ENCODE data around the gene ATXN1.

DNA sequence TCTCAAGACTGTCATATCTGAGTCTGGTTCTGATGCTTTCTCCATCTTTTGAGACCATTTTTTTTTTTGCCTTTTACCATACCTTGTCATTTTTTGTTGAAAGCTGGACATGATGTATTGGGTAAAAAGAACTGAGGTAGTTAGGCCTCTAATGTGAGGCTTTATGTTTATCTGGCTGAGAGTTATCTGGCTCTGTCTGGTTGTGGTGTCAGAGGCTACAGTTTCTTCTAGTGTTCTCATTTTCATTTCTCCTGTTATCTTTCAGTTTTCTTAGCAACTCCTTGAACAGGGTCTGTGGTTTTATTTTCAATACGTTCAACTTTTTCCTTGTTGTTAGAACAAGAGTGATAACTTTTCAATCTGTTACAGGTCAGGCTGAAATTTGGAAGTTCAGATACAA lies 49.2 kb upstream of the ATXN1 start:
- TF ChIP-seq, protein P1, sequence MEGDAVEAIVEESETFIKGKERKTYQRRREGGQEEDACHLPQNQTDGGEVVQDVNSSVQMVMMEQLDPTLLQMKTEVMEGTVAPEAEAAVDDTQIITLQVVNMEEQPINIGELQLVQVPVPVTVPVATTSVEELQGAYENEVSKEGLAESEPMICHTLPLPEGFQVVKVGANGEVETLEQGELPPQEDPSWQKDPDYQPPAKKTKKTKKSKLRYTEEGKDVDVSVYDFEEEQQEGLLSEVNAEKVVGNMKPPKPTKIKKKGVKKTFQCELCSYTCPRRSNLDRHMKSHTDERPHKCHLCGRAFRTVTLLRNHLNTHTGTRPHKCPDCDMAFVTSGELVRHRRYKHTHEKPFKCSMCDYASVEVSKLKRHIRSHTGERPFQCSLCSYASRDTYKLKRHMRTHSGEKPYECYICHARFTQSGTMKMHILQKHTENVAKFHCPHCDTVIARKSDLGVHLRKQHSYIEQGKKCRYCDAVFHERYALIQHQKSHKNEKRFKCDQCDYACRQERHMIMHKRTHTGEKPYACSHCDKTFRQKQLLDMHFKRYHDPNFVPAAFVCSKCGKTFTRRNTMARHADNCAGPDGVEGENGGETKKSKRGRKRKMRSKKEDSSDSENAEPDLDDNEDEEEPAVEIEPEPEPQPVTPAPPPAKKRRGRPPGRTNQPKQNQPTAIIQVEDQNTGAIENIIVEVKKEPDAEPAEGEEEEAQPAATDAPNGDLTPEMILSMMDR (IDR thresholded peaks at IDR 0.05): no peak
- TF ChIP-seq EP300 (IDR thresholded peaks at IDR 0.05) (no peak), POLR2A (IDR thresholded peaks at IDR 0.05) (no peak)
